Testis (tissue), 2 donors: Measurements from ENCODE around the gene KCNH5.

Experiments used
- POLR2A ChIP-seq: fragments of 450-650 bp; IDR thresholded peaks from one replicate; pipeline ENCODE4 v1.6.1; 2017; ENCODE audit warnings: antibody characterized with exemption, mild to moderate bottlenecking, moderate library complexity
- TF ChIP-seq, protein P1 (sequence below), 3 experiments: fragments of 450-650 bp in 2 of 3; fragments of 200-600 bp in 1 of 3; sonication (generic) in 1 of 3; IDR thresholded peaks; one replicate each; pipeline ENCODE4 v1.5.1; 2016 to 2019; ENCODE audit warnings: antibody characterized with exemption in 3 of 3, mild to moderate bottlenecking in 2 of 3, moderate library complexity in 1 of 3

DNA sequence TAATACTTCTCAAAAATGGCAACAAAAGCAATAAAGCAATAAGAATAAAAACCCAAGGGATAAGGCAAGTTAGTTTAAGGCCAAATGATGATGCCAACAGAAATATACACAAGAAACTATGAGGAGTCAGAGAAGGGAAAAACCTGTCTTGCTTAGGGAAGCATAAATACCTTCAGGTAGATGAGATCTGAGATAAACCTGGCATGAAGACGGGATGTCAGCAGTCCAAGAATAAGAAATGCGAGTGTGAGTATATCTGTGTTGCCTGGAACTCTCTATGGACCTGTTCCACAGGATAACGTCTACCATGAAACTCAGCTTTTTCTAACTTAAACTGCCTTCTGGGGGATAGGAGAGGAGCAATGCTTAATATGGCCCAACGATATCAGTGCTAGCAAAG lies 30.6 kb downstream of the KCNH5 start:
- TF ChIP-seq, protein P1, sequence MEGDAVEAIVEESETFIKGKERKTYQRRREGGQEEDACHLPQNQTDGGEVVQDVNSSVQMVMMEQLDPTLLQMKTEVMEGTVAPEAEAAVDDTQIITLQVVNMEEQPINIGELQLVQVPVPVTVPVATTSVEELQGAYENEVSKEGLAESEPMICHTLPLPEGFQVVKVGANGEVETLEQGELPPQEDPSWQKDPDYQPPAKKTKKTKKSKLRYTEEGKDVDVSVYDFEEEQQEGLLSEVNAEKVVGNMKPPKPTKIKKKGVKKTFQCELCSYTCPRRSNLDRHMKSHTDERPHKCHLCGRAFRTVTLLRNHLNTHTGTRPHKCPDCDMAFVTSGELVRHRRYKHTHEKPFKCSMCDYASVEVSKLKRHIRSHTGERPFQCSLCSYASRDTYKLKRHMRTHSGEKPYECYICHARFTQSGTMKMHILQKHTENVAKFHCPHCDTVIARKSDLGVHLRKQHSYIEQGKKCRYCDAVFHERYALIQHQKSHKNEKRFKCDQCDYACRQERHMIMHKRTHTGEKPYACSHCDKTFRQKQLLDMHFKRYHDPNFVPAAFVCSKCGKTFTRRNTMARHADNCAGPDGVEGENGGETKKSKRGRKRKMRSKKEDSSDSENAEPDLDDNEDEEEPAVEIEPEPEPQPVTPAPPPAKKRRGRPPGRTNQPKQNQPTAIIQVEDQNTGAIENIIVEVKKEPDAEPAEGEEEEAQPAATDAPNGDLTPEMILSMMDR (IDR thresholded peaks at IDR 0.05) = no peak
- TF ChIP-seq POLR2A = no peak
